ENCODE measurements around the gene EIF5.

DNA sequence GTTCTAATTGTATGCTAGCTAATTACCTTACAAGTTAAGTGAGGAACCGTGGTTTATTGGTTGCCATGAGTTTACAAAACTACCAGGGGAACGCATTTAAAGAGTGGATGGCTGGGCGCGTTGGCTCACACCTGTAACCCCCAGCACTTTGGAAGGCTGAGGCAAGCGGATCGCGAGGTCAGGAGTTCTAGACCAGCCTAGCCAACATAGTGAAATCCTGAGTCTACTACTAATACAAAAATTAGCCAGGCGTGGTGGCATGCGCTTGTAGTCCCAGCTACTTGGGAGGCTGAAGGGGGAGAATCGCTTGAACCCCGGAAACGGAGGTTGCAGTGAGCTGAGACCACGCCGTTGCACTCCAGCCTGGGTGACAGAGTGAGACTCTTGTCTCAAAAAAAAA, 2.2 kb downstream of the EIF5 start:
- TF ChIP-seq, protein P1, sequence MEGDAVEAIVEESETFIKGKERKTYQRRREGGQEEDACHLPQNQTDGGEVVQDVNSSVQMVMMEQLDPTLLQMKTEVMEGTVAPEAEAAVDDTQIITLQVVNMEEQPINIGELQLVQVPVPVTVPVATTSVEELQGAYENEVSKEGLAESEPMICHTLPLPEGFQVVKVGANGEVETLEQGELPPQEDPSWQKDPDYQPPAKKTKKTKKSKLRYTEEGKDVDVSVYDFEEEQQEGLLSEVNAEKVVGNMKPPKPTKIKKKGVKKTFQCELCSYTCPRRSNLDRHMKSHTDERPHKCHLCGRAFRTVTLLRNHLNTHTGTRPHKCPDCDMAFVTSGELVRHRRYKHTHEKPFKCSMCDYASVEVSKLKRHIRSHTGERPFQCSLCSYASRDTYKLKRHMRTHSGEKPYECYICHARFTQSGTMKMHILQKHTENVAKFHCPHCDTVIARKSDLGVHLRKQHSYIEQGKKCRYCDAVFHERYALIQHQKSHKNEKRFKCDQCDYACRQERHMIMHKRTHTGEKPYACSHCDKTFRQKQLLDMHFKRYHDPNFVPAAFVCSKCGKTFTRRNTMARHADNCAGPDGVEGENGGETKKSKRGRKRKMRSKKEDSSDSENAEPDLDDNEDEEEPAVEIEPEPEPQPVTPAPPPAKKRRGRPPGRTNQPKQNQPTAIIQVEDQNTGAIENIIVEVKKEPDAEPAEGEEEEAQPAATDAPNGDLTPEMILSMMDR (IDR thresholded peaks at IDR 0.05 in 2 of 3, conservative IDR thresholded peaks at IDR 0.05 in 1 of 3; ENCODE audit: borderline replicate concordance in 1 of 3, insufficient read depth in 1 of 3, low read depth in 2 of 3, low read length in 2 of 3), result no peak
- TF ChIP-seq POLR2A (IDR thresholded peaks at IDR 0.05; ENCODE audit: borderline replicate concordance, extremely low read depth, insufficient read depth, insufficient read length), result no peak
- no peak for TF ChIP-seq EGR1 (IDR thresholded peaks at IDR 0.05; ENCODE audit: low read depth)
- TF ChIP-seq EZH2 (IDR thresholded peaks at IDR 0.05), result no peak
- no peak for TF ChIP-seq ZNF274 (IDR thresholded peaks at IDR 0.05; ENCODE audit: low read depth, low read length)
- no peak for TF ChIP-seq REST (IDR thresholded peaks at IDR 0.05; ENCODE audit: low read depth)
- TF ChIP-seq POLR2AphosphoS5 (IDR thresholded peaks at IDR 0.05; ENCODE audit: low read depth, low read length), result no peak
- TF ChIP-seq, protein P2, sequence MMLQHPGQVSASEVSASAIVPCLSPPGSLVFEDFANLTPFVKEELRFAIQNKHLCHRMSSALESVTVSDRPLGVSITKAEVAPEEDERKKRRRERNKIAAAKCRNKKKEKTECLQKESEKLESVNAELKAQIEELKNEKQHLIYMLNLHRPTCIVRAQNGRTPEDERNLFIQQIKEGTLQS (IDR thresholded peaks at IDR 0.05), result no peak
- TF ChIP-seq SIN3A (IDR thresholded peaks at IDR 0.05; ENCODE audit: low read depth), result no peak
- no peak for TF ChIP-seq TCF7L2 (IDR thresholded peaks at IDR 0.05; ENCODE audit: borderline replicate concordance, extremely low read depth, insufficient read depth, insufficient read length)
- no peak for TF ChIP-seq YY1 (IDR thresholded peaks at IDR 0.05; ENCODE audit: extremely low read depth, insufficient replicate concordance, low read depth, low read length)
- TF ChIP-seq RAD21 (IDR thresholded peaks at IDR 0.05; ENCODE audit: low read depth), result no peak
- TF ChIP-seq, protein P3, sequence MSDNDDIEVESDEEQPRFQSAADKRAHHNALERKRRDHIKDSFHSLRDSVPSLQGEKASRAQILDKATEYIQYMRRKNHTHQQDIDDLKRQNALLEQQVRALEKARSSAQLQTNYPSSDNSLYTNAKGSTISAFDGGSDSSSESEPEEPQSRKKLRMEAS (IDR thresholded peaks at IDR 0.05), result no peak
- TF ChIP-seq JUND (IDR thresholded peaks at IDR 0.05), result no peak

All from HCT116 (cell line).